ENCODE measurements around the gene RAB40C. TPM values are rescaled to one million over a fixed set of nuclear protein-coding genes. Genes with fewer than 3 reads are reported as not detected.

RAB40C gene
- total and polyA plus RNA-seq, 4 donors = 6.1 to 11.0 (median 9.2) TPM

- TF ChIP-seq HNF4A (conservative IDR thresholded peaks at IDR 0.05) = no peak
- no peak for TF ChIP-seq ATF3 (IDR thresholded peaks at IDR 0.05)
- peak in 1 of 2 donors; percentile 25 for TF ChIP-seq RAD21 (IDR thresholded peaks at IDR 0.05)
- no peak for TF ChIP-seq REST (IDR thresholded peaks at IDR 0.05)
- TF ChIP-seq FOXA1 (IDR thresholded peaks at IDR 0.05) = no peak
- peak in 1 of 2 donors; percentile 21 for TF ChIP-seq RXRA (IDR thresholded peaks at IDR 0.05)
- no peak for TF ChIP-seq SP1 (IDR thresholded peaks at IDR 0.05)
- TF ChIP-seq YY1 (IDR thresholded peaks at IDR 0.05) = no peak
- TF ChIP-seq NR2F2 (IDR thresholded peaks at IDR 0.05) = no peak
- no peak for TF ChIP-seq CTCF (IDR thresholded peaks at IDR 0.05; ENCODE audit: low read depth, low read length, missing input control)
- TF ChIP-seq EGR1 (IDR thresholded peaks at IDR 0.05; ENCODE audit: low read depth in 2 of 2) = no peak
- no peak for TF ChIP-seq HNF4G (IDR thresholded peaks at IDR 0.05)
- no peak for TF ChIP-seq JUND (IDR thresholded peaks at IDR 0.05)
- TF ChIP-seq GABPA (IDR thresholded peaks at IDR 0.05 in 1 of 2, conservative IDR thresholded peaks at IDR 0.05 in 1 of 2) = no peak
- TF ChIP-seq TAF1 (conservative IDR thresholded peaks at IDR 0.05) = no peak
- Histone ChIP-seq H3K4me1 (ENCODE audit: control insufficient read depth in 4 of 4, insufficient read depth in 4 of 4, low read length in 3 of 4) (peaks cover 12 to 46% (median 37%) of the 10 kb centered on the region in 4 donors), H3K27me3 (ENCODE audit: control insufficient read depth in 4 of 4, insufficient read depth in 4 of 4, low read length in 3 of 4) (no peaks in the 10 kb centered on the region), H3K4me3 (ENCODE audit: low read depth in 1 of 3, low read length in 3 of 3) (no peak overlapping the region), H3K9me3 (ENCODE audit: control insufficient read depth in 4 of 4, low read length in 3 of 4) (no peaks in the 10 kb centered on the region), H3K27ac (ENCODE audit: low read depth in 1 of 2, low read length in 2 of 2) (no peak overlapping the region), H3K36me3 (ENCODE audit: control insufficient read depth in 4 of 4, insufficient read depth in 3 of 4, low read depth in 1 of 4, low read length in 3 of 4) (no peaks in the 10 kb centered on the region), H3K9ac (ENCODE audit: low read depth in 1 of 2, low read length in 2 of 2) (peak overlapping the region in 1 of 2 donors; percentile 12)
- WGBS = 77% methylated on average over 21 of the region's 21 CpGs
- DNase-seq (ENCODE audit: low spot score) = no peak
These were observed 7.1 kb upstream of the RAB40C start for GRCh38 chr16:582614-583331.

- Histone ChIP-seq H3K36me3 (ENCODE audit: control insufficient read depth in 4 of 4, insufficient read depth in 3 of 4, low read depth in 1 of 4, low read length in 3 of 4) (no peaks in the 10 kb centered on the region), H3K9me3 (ENCODE audit: control insufficient read depth in 4 of 4, low read length in 3 of 4) (no peaks in the 10 kb centered on the region), H3K4me1 (ENCODE audit: control insufficient read depth in 4 of 4, insufficient read depth in 4 of 4, low read length in 3 of 4) (peaks cover 14 to 53% (median 39%) of the 10 kb centered on the region in 4 donors), H3K4me3 (ENCODE audit: low read depth in 1 of 3, low read length in 3 of 3) (no peak overlapping the region), H3K27ac (ENCODE audit: low read depth in 1 of 2, low read length in 2 of 2) (peak overlapping the region in 1 of 2 donors; percentile 34), H3K27me3 (ENCODE audit: control insufficient read depth in 4 of 4, insufficient read depth in 4 of 4, low read length in 3 of 4) (no peaks in the 10 kb centered on the region), H3K9ac (ENCODE audit: low read depth in 1 of 2, low read length in 2 of 2) (no peak overlapping the region)
- no peak for DNase-seq (ENCODE audit: low spot score)
- WGBS = 45% methylated on average over 16 of the region's 16 CpGs
- TF ChIP-seq YY1 (IDR thresholded peaks at IDR 0.05) (no peak), RXRA (IDR thresholded peaks at IDR 0.05) (no peak), JUND (IDR thresholded peaks at IDR 0.05) (no peak), FOXA1 (IDR thresholded peaks at IDR 0.05) (no peak), GABPA (IDR thresholded peaks at IDR 0.05 in 1 of 2, conservative IDR thresholded peaks at IDR 0.05 in 1 of 2) (no peak), CTCF (IDR thresholded peaks at IDR 0.05; ENCODE audit: low read depth, low read length, missing input control) (no peak), NR2F2 (IDR thresholded peaks at IDR 0.05) (no peak), ATF3 (IDR thresholded peaks at IDR 0.05) (no peak), FOXA2 (IDR thresholded peaks at IDR 0.05) (no peak), EGR1 (IDR thresholded peaks at IDR 0.05; ENCODE audit: low read depth in 2 of 2) (no peak), TAF1 (conservative IDR thresholded peaks at IDR 0.05) (no peak), HNF4G (IDR thresholded peaks at IDR 0.05) (no peak), MAX (IDR thresholded peaks at IDR 0.05) (no peak), RAD21 (IDR thresholded peaks at IDR 0.05) (no peak), HNF4A (conservative IDR thresholded peaks at IDR 0.05) (no peak), REST (IDR thresholded peaks at IDR 0.05) (no peak), SP1 (IDR thresholded peaks at IDR 0.05) (no peak)
These were observed 6.4 kb upstream of the RAB40C start for GRCh38 chr16:583470-583814.

All from liver (tissue), 9 donors.